ENCODE measurements around the gene AGR3.
"Not testable (repeated sequence)": the region's sequence is repeated elsewhere in the genome, so short reads cannot be mapped to it uniquely, and the experiment has no call there.

- TF ChIP-seq CTCF, POLR2A (IDR thresholded peaks at IDR 0.05): not testable (repeated sequence)
Measured at GRCh38 chr7:16853189-16853588, 28.6 kb downstream of the AGR3 start.
